Measurements from ENCODE around the gene KRTAP1-4.
"Not testable (repeated sequence)": the region's sequence is repeated elsewhere in the genome, so short reads cannot be mapped to it uniquely, and the experiment has no call there.

KRTAP1-4 gene

DNA sequence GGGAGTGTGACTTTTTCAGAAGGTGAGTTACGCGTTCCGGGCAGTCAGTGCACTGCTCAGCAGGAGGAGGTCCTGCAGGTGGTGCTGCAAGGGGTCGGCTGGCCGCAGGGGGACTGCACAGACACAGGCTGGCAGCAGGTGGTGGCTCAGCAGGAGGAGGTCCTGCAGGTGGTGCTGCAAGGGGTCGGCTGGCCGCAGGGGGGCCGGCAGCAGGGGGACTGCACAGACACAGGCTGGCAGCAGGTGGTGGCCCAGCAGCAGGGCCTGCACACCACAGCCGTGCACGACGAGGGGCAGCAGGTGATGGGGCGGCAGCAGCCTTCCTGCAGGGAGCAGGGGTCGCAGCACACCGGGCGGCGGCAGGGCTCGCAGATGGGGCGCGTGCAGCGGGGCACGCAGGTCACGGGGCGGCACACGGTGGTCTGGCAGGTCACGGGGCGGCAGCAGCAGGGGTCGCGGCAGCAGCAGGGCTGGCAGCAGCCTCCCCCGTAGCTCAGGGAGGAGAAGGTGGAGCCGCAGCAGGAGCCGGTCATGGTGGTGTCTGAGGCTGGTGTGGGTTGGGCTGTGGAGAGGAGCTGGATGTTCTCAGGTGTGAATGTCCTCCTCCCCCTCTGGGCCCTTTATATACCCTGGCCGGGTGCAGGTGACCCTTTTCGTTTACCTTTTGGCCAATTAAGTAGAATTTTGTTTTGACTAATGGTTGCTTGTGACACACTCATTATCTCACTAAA is 16.9 kb upstream of the KRTAP1-4 start, which contains the start of gene KRTAP2-1:
KRTAP2-1 (minus strand) TSS at position 582 of the 731 bp plus-strand sequence; CDS start at position 533, 49 bp downstream.
- H3K9ac ChIP-seq (ENCODE audit: low read length); H3K27me3 ChIP-seq (replicated peaks; ENCODE audit: control insufficient read depth, insufficient read depth, low read length); H3K4me3 ChIP-seq (ENCODE audit: low read length); H3K9me3 ChIP-seq (ENCODE audit: control insufficient read depth, low read length); DNase-seq (ENCODE audit: low read depth); H3K36me3 ChIP-seq (ENCODE audit: control insufficient read depth, insufficient read depth, low read length, severe bottlenecking): not testable (repeated sequence)
- peaks cover 12% of the 10 kb centered on the region for H3K4me1 ChIP-seq (ENCODE audit: control insufficient read depth, insufficient read depth, low read length)

DNA sequence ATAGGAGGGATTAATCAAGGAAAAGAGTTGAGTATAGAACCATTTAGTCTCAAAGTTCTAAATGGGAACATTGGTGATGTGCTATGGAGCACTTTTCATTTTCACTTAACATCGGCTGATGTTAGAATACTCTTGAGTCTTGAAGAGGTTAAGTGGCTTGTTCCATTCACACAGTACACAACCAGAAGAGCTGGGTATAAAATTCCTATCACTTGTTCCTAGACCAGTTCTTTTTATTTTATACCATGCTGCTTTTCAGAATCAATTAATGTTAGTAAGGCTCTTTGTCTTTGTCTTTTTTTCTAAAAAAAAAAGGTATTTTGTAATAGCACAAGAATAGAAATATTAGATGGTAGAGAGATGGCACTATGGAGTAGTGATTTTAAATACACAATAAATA is 13.0 kb upstream of the KRTAP1-4 start:
- H3K9me3 ChIP-seq (ENCODE audit: control insufficient read depth, low read length), result peaks cover 2% of the 10 kb centered on the region
- no peaks in the 10 kb centered on the region for H3K36me3 ChIP-seq (ENCODE audit: control insufficient read depth, insufficient read depth, low read length, severe bottlenecking)
- no peak overlapping the region for H3K4me3 ChIP-seq (ENCODE audit: low read length)
- no peak overlapping the region for H3K9ac ChIP-seq (ENCODE audit: low read length)
- H3K4me1 ChIP-seq (ENCODE audit: control insufficient read depth, insufficient read depth, low read length), result no peaks in the 10 kb centered on the region
- DNase-seq (ENCODE audit: low read depth), result no peak
- no peaks in the 10 kb centered on the region for H3K27me3 ChIP-seq (replicated peaks; ENCODE audit: control insufficient read depth, insufficient read depth, low read length)

DNA sequence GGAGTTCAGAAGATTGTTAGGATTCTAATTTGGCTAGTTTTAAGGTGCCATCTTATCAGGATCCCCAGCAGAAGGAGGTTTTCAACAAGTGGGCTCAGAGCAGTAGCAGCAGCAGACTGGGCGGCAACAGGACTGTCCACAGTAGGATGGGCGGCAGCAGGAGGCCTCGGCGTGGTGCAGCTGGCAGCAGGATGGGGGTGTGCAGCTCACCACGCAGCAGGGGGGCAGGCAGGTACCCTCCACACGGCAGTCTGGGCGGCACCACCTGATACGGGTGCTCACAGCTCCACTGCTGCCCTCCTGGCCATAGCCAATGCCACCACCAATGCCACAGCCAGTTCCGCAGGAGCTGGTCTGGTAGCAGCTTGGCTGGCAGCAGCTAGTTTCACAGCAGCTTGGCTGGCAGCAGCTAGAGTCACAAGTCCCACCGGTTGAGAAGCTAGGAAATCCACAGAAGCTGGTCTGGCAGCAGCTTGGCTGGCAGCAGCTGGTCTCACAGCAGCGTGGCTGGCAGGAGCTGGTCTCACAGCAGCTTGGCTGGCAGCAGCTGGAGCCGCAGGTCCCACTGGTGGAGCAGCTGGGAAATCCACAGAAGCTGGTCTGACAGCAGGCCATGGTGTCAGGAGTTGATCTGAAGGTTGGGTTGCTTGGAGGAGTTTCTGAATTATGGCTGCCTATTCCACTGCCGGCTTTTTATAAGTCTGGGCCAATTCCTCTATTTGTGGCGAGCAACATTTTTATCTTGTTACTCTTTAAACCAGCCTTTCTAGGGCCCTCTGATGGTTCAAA is 11.0 kb upstream of the KRTAP1-4 start, which contains the start of gene KRTAP1-1:
KRTAP1-1 (minus strand) TSS at position 668 of the 789 bp plus-strand sequence; CDS start at position 615, 53 bp downstream.
- H3K27me3 ChIP-seq (replicated peaks; ENCODE audit: control insufficient read depth, insufficient read depth, low read length); DNase-seq (ENCODE audit: low read depth); H3K4me3 ChIP-seq (ENCODE audit: low read length); H3K9me3 ChIP-seq (ENCODE audit: control insufficient read depth, low read length); H3K4me1 ChIP-seq (ENCODE audit: control insufficient read depth, insufficient read depth, low read length); H3K36me3 ChIP-seq (ENCODE audit: control insufficient read depth, insufficient read depth, low read length, severe bottlenecking); H3K9ac ChIP-seq (ENCODE audit: low read length): not testable (repeated sequence)

DNA sequence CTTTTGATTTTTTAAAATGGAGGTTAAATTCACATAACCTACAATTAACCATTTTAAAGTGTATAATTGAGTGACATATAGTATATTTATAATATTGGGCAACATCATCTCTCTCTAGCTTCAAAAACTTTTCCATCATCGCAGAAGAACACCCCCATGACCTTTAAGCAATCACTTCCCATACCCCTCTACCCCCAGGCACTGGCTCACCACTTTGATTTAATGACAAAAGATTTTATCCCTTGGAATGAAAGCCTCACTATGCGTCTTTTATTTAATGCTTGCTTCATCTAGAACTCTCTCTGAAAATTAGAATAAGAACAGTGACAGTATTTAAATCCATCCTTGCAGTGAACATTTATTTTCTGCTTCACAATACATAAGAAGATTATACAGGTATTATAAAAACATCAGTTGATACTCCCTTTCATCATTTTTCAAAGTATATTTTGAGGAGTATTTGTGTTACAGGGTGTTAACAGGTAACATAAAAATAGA is 7.9 kb upstream of the KRTAP1-4 start:
- H3K27me3 ChIP-seq (replicated peaks; ENCODE audit: control insufficient read depth, insufficient read depth, low read length), result no peaks in the 10 kb centered on the region
- DNase-seq (ENCODE audit: low read depth), result no peak
- H3K4me3 ChIP-seq (ENCODE audit: low read length), result no peak overlapping the region
- no peaks in the 10 kb centered on the region for H3K4me1 ChIP-seq (ENCODE audit: control insufficient read depth, insufficient read depth, low read length)
- peaks cover under 1% of the 10 kb centered on the region for H3K9me3 ChIP-seq (ENCODE audit: control insufficient read depth, low read length)
- no peaks in the 10 kb centered on the region for H3K36me3 ChIP-seq (ENCODE audit: control insufficient read depth, insufficient read depth, low read length, severe bottlenecking)
- no peak overlapping the region for H3K9ac ChIP-seq (ENCODE audit: low read length)

DNA sequence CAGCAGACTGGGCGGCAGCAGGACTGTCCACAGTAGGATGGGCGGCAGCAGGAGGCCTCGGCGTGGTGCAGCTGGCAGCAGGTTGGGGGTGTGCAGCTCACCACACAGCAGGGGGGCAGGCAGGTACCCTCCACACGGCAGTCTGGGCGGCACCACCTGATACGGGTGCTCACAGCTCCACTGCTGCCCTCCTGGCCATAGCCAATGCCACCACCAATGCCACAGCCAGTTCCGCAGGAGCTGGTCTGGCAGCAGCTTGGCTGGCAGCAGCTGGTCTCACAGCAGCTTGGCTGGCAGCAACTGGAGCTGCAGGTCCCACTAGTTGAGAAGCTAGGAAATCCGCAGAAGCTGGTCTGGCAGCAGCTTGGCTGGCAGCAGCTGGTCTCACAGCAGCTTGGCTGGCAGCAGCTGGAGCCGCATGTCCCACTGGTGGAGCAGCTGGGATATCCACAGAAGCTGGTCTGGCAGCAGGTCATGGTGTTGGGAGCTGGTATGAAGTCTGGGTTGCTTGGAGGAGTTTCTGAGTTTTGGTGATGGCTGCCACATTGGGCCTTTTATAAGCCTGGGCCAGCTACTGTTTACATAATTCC is 4.4 kb upstream of the KRTAP1-4 start, which contains the start of gene KRTAP1-3:
KRTAP1-3 (minus strand) TSS at position 529 of the 590 bp plus-strand sequence; CDS start at position 476, 53 bp downstream.
- H3K9me3 ChIP-seq (ENCODE audit: control insufficient read depth, low read length), result not testable (repeated sequence)

DNA sequence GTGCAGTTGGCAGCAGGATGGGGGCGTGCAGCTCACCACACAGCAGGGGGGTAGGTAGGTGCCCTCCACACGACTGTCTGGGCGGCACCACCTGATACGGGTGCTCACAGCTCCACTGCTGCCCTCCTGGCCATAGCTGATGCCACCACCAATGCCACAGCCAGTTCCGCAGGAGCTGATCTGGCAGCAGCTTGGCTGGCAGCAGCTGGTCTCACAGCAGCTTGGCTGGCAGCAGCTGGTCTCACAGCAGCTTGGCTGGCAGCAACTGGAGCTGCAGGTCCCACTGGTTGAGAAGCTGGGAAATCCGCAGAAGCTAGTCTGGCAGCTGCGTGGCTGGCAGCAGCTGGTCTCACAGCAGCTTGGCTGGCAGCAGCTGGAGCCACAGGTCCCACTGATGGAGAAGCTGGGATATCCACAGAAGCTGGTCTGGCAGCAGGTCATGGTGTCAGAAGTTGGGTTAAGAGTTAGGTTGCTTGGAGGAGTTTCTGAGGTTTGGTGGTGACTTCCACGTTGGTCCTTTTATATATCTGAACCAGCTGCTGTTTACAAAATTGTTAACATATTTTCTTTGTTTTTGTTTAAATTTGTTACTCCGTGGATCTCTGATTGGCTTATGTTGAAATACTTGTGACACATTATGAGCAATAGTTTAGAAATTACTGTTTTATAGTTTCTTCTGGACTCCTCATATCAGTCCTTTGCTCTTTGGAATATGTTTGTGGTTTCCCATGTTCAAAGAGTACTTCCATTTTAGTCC is 3.1 kb downstream of the KRTAP1-4 start, which contains the start of gene KRTAP1-5:
KRTAP1-5 (minus strand) TSS at position 494 of the 757 bp plus-strand sequence; CDS start at position 441, 53 bp downstream.
- no peaks in the 10 kb centered on the region for H3K36me3 ChIP-seq (ENCODE audit: control insufficient read depth, insufficient read depth, low read length, severe bottlenecking)
- peaks cover 22% of the 10 kb centered on the region for H3K4me1 ChIP-seq (ENCODE audit: control insufficient read depth, insufficient read depth, low read length)
- no peak within 1 kb of the TSS for H3K9ac ChIP-seq (ENCODE audit: low read length)
- no peak within 1 kb of the TSS for H3K4me3 ChIP-seq (ENCODE audit: low read length)
- DNase-seq (ENCODE audit: low read depth), result peak; percentile 84
- H3K9me3 ChIP-seq (ENCODE audit: control insufficient read depth, low read length), result no peaks in the 10 kb centered on the region
- H3K27me3 ChIP-seq (replicated peaks; ENCODE audit: control insufficient read depth, insufficient read depth, low read length), result no peaks in the 10 kb centered on the region

More for the DNA sequence above, 4.4 kb upstream of the KRTAP1-4 start, which contains the start of gene KRTAP1-3:
- not testable (repeated sequence) for H3K36me3 ChIP-seq (ENCODE audit: control insufficient read depth, insufficient read depth, low read length, severe bottlenecking); H3K4me1 ChIP-seq (ENCODE audit: control insufficient read depth, insufficient read depth, low read length); DNase-seq (ENCODE audit: low read depth); H3K9ac ChIP-seq (ENCODE audit: low read length); H3K4me3 ChIP-seq (ENCODE audit: low read length); H3K27me3 ChIP-seq (replicated peaks; ENCODE audit: control insufficient read depth, insufficient read depth, low read length)

DNA sequence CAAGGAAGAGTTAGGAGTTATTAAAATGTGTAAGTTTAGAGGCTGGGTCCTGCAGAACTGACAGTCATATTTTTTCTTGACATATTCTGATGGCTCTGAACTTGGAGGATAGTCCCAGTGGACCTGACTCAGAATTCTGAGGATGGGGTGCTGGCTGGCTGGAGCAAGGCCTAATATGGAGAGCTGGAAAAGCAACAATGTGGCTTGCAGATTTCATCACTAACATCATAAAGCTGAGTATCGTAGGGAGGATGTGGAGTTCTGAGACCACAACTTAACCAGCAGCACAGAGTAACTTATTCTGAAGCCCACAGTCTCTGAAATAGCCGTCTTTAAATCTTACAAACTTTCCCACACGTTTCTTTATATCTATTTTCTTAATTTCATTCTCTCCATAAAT is 5.3 kb downstream of the KRTAP1-4 start:
- no peak overlapping the region for H3K4me3 ChIP-seq (ENCODE audit: low read length)
- no peak for DNase-seq (ENCODE audit: low read depth)
- no peaks in the 10 kb centered on the region for H3K36me3 ChIP-seq (ENCODE audit: control insufficient read depth, insufficient read depth, low read length, severe bottlenecking)
- peaks cover 5% of the 10 kb centered on the region for H3K9me3 ChIP-seq (ENCODE audit: control insufficient read depth, low read length)
- peaks cover 22% of the 10 kb centered on the region for H3K4me1 ChIP-seq (ENCODE audit: control insufficient read depth, insufficient read depth, low read length)
- H3K9ac ChIP-seq (ENCODE audit: low read length), result no peak overlapping the region
- no peaks in the 10 kb centered on the region for H3K27me3 ChIP-seq (replicated peaks; ENCODE audit: control insufficient read depth, insufficient read depth, low read length)

DNA sequence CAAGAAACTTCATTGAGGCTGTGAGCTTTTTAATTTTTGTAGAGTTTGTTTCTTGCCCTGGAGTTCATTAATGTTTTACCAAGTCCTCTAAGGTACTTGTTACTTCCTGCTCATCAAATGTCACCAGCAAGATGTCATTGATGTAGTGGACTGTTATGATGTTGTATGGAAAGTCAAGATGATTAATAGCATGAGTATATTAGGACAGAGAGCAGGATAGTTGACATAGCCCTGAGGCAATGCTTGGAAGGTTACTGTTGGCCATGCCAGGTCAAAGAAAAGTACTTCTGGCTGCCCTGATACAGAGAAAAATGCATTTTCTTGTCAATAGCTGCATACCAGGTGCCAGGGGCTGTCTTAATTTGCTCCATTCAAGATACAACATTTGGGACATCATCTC is 9.7 kb downstream of the KRTAP1-4 start:
- Histone ChIP-seq H3K9ac (ENCODE audit: low read length) (no peak overlapping the region), H3K9me3 (ENCODE audit: control insufficient read depth, low read length) (peaks cover 5% of the 10 kb centered on the region), H3K36me3 (ENCODE audit: control insufficient read depth, insufficient read depth, low read length, severe bottlenecking) (no peaks in the 10 kb centered on the region), H3K27me3 (replicated peaks; ENCODE audit: control insufficient read depth, insufficient read depth, low read length) (no peaks in the 10 kb centered on the region), H3K4me3 (ENCODE audit: low read length) (no peak overlapping the region), H3K4me1 (ENCODE audit: control insufficient read depth, insufficient read depth, low read length) (peaks cover 17% of the 10 kb centered on the region)
- DNase-seq (ENCODE audit: low read depth), result no peak

DNA sequence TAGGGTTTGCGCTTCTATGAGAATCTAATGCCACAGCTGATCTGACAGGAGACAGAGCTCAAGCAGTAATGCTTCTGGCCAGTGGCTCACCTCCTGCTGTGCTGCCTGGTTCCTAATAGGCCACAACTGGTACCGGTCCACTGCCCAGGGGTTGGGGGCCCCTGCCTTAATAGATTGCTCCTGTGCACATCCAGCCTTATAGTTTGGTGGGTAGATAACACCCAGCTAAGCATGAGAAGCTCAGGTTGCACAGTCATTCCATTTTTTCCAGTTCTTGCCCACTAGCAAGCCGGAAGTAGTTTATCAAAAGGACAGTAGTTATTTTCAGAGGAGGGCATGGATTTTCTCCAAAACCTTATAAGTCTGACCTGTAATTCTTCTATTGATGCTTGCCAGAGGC is 10.6 kb downstream of the KRTAP1-4 start:
- Histone ChIP-seq H3K9me3 (ENCODE audit: control insufficient read depth, low read length) (peaks cover 5% of the 10 kb centered on the region), H3K9ac (ENCODE audit: low read length) (no peak overlapping the region), H3K36me3 (ENCODE audit: control insufficient read depth, insufficient read depth, low read length, severe bottlenecking) (no peaks in the 10 kb centered on the region), H3K27me3 (replicated peaks; ENCODE audit: control insufficient read depth, insufficient read depth, low read length) (no peaks in the 10 kb centered on the region), H3K4me1 (ENCODE audit: control insufficient read depth, insufficient read depth, low read length) (peaks cover 14% of the 10 kb centered on the region), H3K4me3 (ENCODE audit: low read length) (no peak overlapping the region)
- DNase-seq (ENCODE audit: low read depth), result no peak

DNA sequence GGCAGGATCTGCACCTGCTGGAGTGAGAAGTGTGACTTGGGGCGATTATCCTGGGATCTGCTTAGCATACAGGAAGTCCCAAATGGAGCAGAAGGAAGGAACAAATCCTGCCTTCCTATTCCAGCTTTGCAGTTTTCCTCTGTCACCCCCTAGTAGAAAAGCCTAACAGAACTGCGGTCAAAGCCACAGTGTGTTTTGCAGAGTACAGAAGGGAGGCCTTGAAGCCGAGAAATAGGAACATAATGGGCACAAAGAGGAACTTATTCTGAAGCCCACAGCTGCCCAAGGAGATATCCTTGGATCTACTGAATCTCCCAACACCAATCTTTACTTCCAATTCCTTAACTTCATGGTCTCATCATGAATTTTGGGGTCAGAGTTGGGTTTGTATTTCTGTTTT is 11.5 kb downstream of the KRTAP1-4 start:
- no peaks in the 10 kb centered on the region for H3K27me3 ChIP-seq (replicated peaks; ENCODE audit: control insufficient read depth, insufficient read depth, low read length)
- H3K4me3 ChIP-seq (ENCODE audit: low read length), result no peak overlapping the region
- no peak overlapping the region for H3K9ac ChIP-seq (ENCODE audit: low read length)
- peaks cover 18% of the 10 kb centered on the region for H3K4me1 ChIP-seq (ENCODE audit: control insufficient read depth, insufficient read depth, low read length)
- no peak for DNase-seq (ENCODE audit: low read depth)
- H3K36me3 ChIP-seq (ENCODE audit: control insufficient read depth, insufficient read depth, low read length, severe bottlenecking), result no peaks in the 10 kb centered on the region
- H3K9me3 ChIP-seq (ENCODE audit: control insufficient read depth, low read length), result peaks cover 5% of the 10 kb centered on the region

All from adipocyte (in vitro differentiated cells).